CD14-positive monocyte (primary cell): ENCODE results near the gene ZNF761. TPM values are rescaled to one million over a fixed set of nuclear protein-coding genes. Genes with fewer than 3 reads are reported as not detected.
"Not testable (repeated sequence)": the region's sequence is repeated elsewhere in the genome, so short reads cannot be mapped to it uniquely, and the experiment has no call there.

ENCODE experiments used
- DNase-seq, 3 donors: peaks; one replicate each; pipeline ENCODE4 v3.0.0-alpha.2; 2011 to 2022
- H2AFZ ChIP-seq: 2 replicates; pipeline ENCODE4 v1.6.0; 2012; ENCODE audit warnings: mild to moderate bottlenecking, low read depth, low read length, inconsistent platforms; ENCODE audit not compliant: insufficient read depth, poor library complexity, severe bottlenecking
- H3K27ac ChIP-seq, 2 donors: 1 replicate in 1 of 2; 2 replicates in 1 of 2; pipeline ENCODE4 v1.5.1; 2012 to 2013; ENCODE audit warnings: low read length in 2 of 2, control low read depth in 1 of 2, inconsistent platforms in 1 of 2, low read depth in 1 of 2, mild to moderate bottlenecking in 1 of 2
- H3K27me3 ChIP-seq, 2 donors: one replicate each; pipeline versions ENCODE4 v1.6.0 to v1.6.1; 2011 to 2013; ENCODE audit warnings: low read length in 2 of 2; ENCODE audit not compliant: control insufficient read depth in 2 of 2, insufficient read depth in 2 of 2
- H3K36me3 ChIP-seq, 2 donors: replicated peaks in 1 of 2; 1 replicate in 1 of 2; 2 replicates in 1 of 2; pipeline versions ENCODE4 v1.5.1 to v1.6.1; 2012 to 2013; ENCODE audit warnings: low read length in 2 of 2, control low read depth in 1 of 2, inconsistent platforms in 1 of 2, mild to moderate bottlenecking in 1 of 2; ENCODE audit not compliant: insufficient read depth in 2 of 2, control insufficient read depth in 1 of 2
- H3K4me1 ChIP-seq, 2 donors: 1 replicate in 1 of 2; 2 replicates in 1 of 2; pipeline versions ENCODE4 v1.5.1 to v1.6.1; 2012 to 2013; ENCODE audit warnings: low read length in 2 of 2, control low read depth in 1 of 2, inconsistent platforms in 1 of 2, mild to moderate bottlenecking in 1 of 2, moderate library complexity in 1 of 2; ENCODE audit not compliant: insufficient read depth in 2 of 2, control insufficient read depth in 1 of 2
- H3K4me2 ChIP-seq: replicated peaks from 2 replicates; pipeline ENCODE3; 2012; ENCODE audit warnings: low read length, moderate library complexity, mild to moderate bottlenecking; ENCODE audit not compliant: poor library complexity, severe bottlenecking; ENCODE audit errors: extremely low read depth
- H3K4me3 ChIP-seq, 3 experiments: fragments of 200-600 bp in 1 of 3; sonication (generic) in 1 of 3; replicated peaks in 1 of 3; 1 replicate in 2 of 3; 2 replicates in 1 of 3; pipeline ENCODE4 v1.5.1; 2011 to 2013; ENCODE audit warnings: low read length in 3 of 3, mild to moderate bottlenecking in 3 of 3, control low read depth in 2 of 3, low read depth in 2 of 3, inconsistent platforms in 1 of 3, moderate library complexity in 1 of 3
- H3K79me2 ChIP-seq: 2 replicates; pipeline ENCODE4 v1.6.0; 2012; ENCODE audit warnings: mild to moderate bottlenecking, control low read depth, inconsistent platforms, low read length, moderate library complexity; ENCODE audit not compliant: insufficient read depth
- H3K9ac ChIP-seq: 2 replicates; pipeline ENCODE4 v1.6.0; 2017; ENCODE audit warnings: low read length, mild to moderate bottlenecking; ENCODE audit not compliant: insufficient read depth, poor library complexity, severe bottlenecking
- H3K9me3 ChIP-seq, 2 donors: replicated peaks in 1 of 2; 1 replicate in 1 of 2; 2 replicates in 1 of 2; pipeline versions ENCODE4 v1.5.1 to v1.6.1; 2012 to 2013; ENCODE audit warnings: low read length in 2 of 2, control low read depth in 1 of 2; ENCODE audit not compliant: control insufficient read depth in 1 of 2, insufficient read depth in 1 of 2
- H4K20me1 ChIP-seq: 2 replicates; pipeline ENCODE4 v1.6.0; 2012; ENCODE audit warnings: mild to moderate bottlenecking, low read length, control low read depth, moderate library complexity; ENCODE audit not compliant: insufficient read depth
- H3K27ac Mint-ChIP-seq, 7 donors: one replicate each; pipeline ENCODE4 v1.8.0; 2020; ENCODE audit warnings: mild to moderate bottlenecking in 7 of 7, mixed read lengths in 7 of 7, moderate library complexity in 6 of 7, inconsistent platforms in 2 of 7
- H3K27me3 Mint-ChIP-seq, 3 donors: one replicate each; pipeline ENCODE4 v1.8.0; 2021 to 2022; ENCODE audit warnings: low read depth in 3 of 3, mild to moderate bottlenecking in 3 of 3, mixed read lengths in 3 of 3, moderate library complexity in 3 of 3, inconsistent platforms in 1 of 3
- H3K36me3 Mint-ChIP-seq, 2 donors: one replicate each; pipeline ENCODE4 v1.8.0; 2020; ENCODE audit warnings: mixed read lengths in 2 of 2, inconsistent platforms in 1 of 2, mild to moderate bottlenecking in 1 of 2
- H3K4me1 Mint-ChIP-seq: one replicate; pipeline ENCODE4 v1.8.0; 2020; ENCODE audit warnings: mild to moderate bottlenecking, mixed read lengths
- H3K4me3 Mint-ChIP-seq, 2 donors: one replicate each; pipeline ENCODE4 v1.8.0; 2020; ENCODE audit warnings: mild to moderate bottlenecking in 2 of 2, mixed read lengths in 2 of 2, moderate library complexity in 1 of 2
- H3K9me3 Mint-ChIP-seq, 7 donors: one replicate each; pipeline ENCODE4 v1.8.0; 2020 to 2022; ENCODE audit warnings: mixed read lengths in 7 of 7, mild to moderate bottlenecking in 6 of 7, moderate library complexity in 6 of 7, inconsistent platforms in 2 of 7
- CTCF ChIP-seq: fragments of 200-600 bp; IDR thresholded peaks from one replicate; pipeline ENCODE4 v1.8.0; 2022; ENCODE audit warnings: antibody characterized with exemption, mild to moderate bottlenecking
- WGBS: methylation state at CpG from one replicate; pipeline ENCODE4 v1.1.5; 2013; ENCODE audit warnings: missing lambda C conversion rate; ENCODE audit not compliant: insufficient coverage; 5-methylcytosine and 5-hydroxymethylcytosine counted together
- intact Hi-C, 2 donors: fragments of 100-400 bp; cut with micrococcal nuclease; formaldehyde crosslinking; loops; one replicate each; pipeline versions ENCODE4 v1.15.0 to v1.15.1; 2023
- polyA plus RNA-seq, 3 donors: library from polyadenylated mRNA; depleted of rRNA in 1 of 3; unstranded in 2 of 3; stranded (reverse) in 1 of 3; fragments of 300-500 nt in 2 of 3; fragments of >200 nt in 1 of 3; fragmentation: Illumina TruSeq in 2 of 3; gene quantifications; 1 replicate in 2 of 3; 2 replicates in 1 of 3; pipeline ENCODE4 v1.2.3, GENCODE V29; 2012 to 2021

The ZNF761 gene
- polyA plus RNA-seq, 3 donors: 3.4 to 6.1 (median 5.6) TPM

- Histone ChIP-seq H3K4me2 (no peak overlapping the region), H3K79me2 (peaks cover 9% of the 10 kb centered on the region), H3K36me3 (peaks cover 2 to 22% of the 10 kb centered on the region in 2 donors), H3K27ac (no peak overlapping the region), H3K9ac (no peak overlapping the region), H2AFZ (no peak overlapping the region), H3K4me1 (peaks cover 9 to 12% of the 10 kb centered on the region in 2 donors), H4K20me1 (no peaks in the 10 kb centered on the region), H3K4me3 (no peak overlapping the region), H3K9me3 (peaks cover 19% of the 10 kb centered on the region in 2 donors), H3K27me3 (no peaks in the 10 kb centered on the region)
- Mint-ChIP-seq H3K4me1 (peaks cover 19% of the 10 kb centered on the region), H3K27me3 (peaks cover 0 to 1% (median under 1%) of the 10 kb centered on the region in 3 donors), H3K27ac (peak overlapping the region in 1 of 7 donors; percentile 17), H3K9me3 (peaks cover 13 to 25% (median 22%) of the 10 kb centered on the region in 7 donors), H3K36me3 (peaks cover 22 to 43% of the 10 kb centered on the region in 2 donors), H3K4me3 (no peak overlapping the region)
- WGBS: 100% methylated on average over 1 of the region's 7 CpGs
- no peak for DNase-seq
- no peak for TF ChIP-seq CTCF
- intact Hi-C loops: no loop called here
These were observed 40.1 kb downstream of the ZNF761 start for GRCh38 chr19:53471916-53472315.

GRCh38 chr19:53474832-53475231, 43.0 kb downstream of the ZNF761 start:
- not testable (repeated sequence) for H3K4me3 ChIP-seq, H3K27ac Mint-ChIP-seq, H3K27me3 Mint-ChIP-seq, H2AFZ ChIP-seq, H3K4me3 Mint-ChIP-seq, H3K4me1 ChIP-seq, H3K9ac ChIP-seq, H4K20me1 ChIP-seq, H3K4me1 Mint-ChIP-seq, H3K27ac ChIP-seq, H3K4me2 ChIP-seq, DNase-seq, H3K79me2 ChIP-seq, H3K27me3 ChIP-seq
- H3K36me3 Mint-ChIP-seq: peaks cover 47 to 70% of the 10 kb centered on the region in 2 donors
- Histone ChIP-seq H3K9me3 (peaks cover 46% of the 10 kb centered on the region in 2 donors), H3K36me3 (peaks cover 15 to 47% of the 10 kb centered on the region in 2 donors)
- WGBS: 0% methylated on average over 1 of the region's 1 CpG
- H3K9me3 Mint-ChIP-seq: peaks cover 33 to 50% (median 45%) of the 10 kb centered on the region in 7 donors
- intact Hi-C loops: loop anchor here (1.0 to 2.0 kb wide), 2 partner anchors 36 to 37 kb away; no protein-coding TSS in a partner anchor

GRCh38 chr19:53475470-53475869, 43.7 kb downstream of the ZNF761 start:
- H3K79me2 ChIP-seq, H4K20me1 ChIP-seq, H3K27ac Mint-ChIP-seq, H2AFZ ChIP-seq, H3K4me1 Mint-ChIP-seq, H3K4me3 Mint-ChIP-seq, DNase-seq, H3K4me2 ChIP-seq, H3K27me3 Mint-ChIP-seq, H3K9ac ChIP-seq, H3K4me1 ChIP-seq, H3K27ac ChIP-seq, H3K4me3 ChIP-seq, H3K27me3 ChIP-seq: not testable (repeated sequence)
- intact Hi-C loops: loop anchor here (1.0 to 2.0 kb wide), 2 partner anchors 37 kb away; no protein-coding TSS in a partner anchor
- Histone ChIP-seq H3K36me3 (peaks cover 15 to 52% of the 10 kb centered on the region in 2 donors), H3K9me3 (peaks cover 50 to 52% of the 10 kb centered on the region in 2 donors)
- WGBS: 78% methylated on average over 3 of the region's 6 CpGs
- peaks cover 48 to 74% of the 10 kb centered on the region in 2 donors for H3K36me3 Mint-ChIP-seq
- H3K9me3 Mint-ChIP-seq: peaks cover 36 to 56% (median 51%) of the 10 kb centered on the region in 7 donors

- H3K27ac ChIP-seq, H3K4me1 Mint-ChIP-seq, H3K9ac ChIP-seq, H3K27me3 Mint-ChIP-seq, H3K4me2 ChIP-seq, DNase-seq, H3K27ac Mint-ChIP-seq, H3K4me3 ChIP-seq, H3K4me3 Mint-ChIP-seq, H2AFZ ChIP-seq, H3K79me2 ChIP-seq, intact Hi-C loops, H3K27me3 ChIP-seq, H4K20me1 ChIP-seq, H3K4me1 ChIP-seq: not testable (repeated sequence)
- WGBS: 100% methylated on average over 2 of the region's 2 CpGs
- Histone ChIP-seq H3K36me3 (peaks cover 47 to 80% of the 10 kb centered on the region in 2 donors), H3K9me3 (peaks cover 78 to 85% of the 10 kb centered on the region in 2 donors)
- Mint-ChIP-seq H3K9me3 (peaks cover 53 to 95% (median 88%) of the 10 kb centered on the region in 7 donors), H3K36me3 (peaks cover 69 to 80% of the 10 kb centered on the region in 2 donors)
These were observed 52.0 kb downstream of the ZNF761 start for GRCh38 chr19:53483751-53484150.
